Activated B cell treated with CpG ODN at 0.5 μM for 24 hours (primary cell): Measurements from ENCODE around the gene KRTAP4-9. TPM values are rescaled to one million over a fixed set of nuclear protein-coding genes. Genes with fewer than 3 reads are reported as not detected.
"Not testable (repeated sequence)": the region's sequence is repeated elsewhere in the genome, so short reads cannot be mapped to it uniquely, and the experiment has no call there.

Experiments
- ATAC-seq: fragments of 200-7000 bp; cut with Tn5 transposase; one replicate; pipeline ENCODE4 v1.10.0; 2021; ENCODE audit warnings: low read depth, mild to moderate bottlenecking, moderate library complexity
- CTCF ChIA-PET: fragments of 350-600 bp; sonication (Branson Sonifier 250); formaldehyde crosslinking; loops from one replicate; lab custom pipeline; 2021; ENCODE audit warnings: antibody characterized with exemption; lab: Charles Lee
- POLR2A ChIA-PET: fragments of 350-600 bp; sonication (Branson Sonifier 250); formaldehyde crosslinking; loops from one replicate; lab custom pipeline; 2021; ENCODE audit warnings: antibody characterized with exemption; lab: Charles Lee
- DNase-seq: peaks from one replicate; pipeline ENCODE4 v3.0.0; 2022
- H3K27ac Mint-ChIP-seq: one replicate; pipeline ENCODE4 v1.8.0; 2020; ENCODE audit warnings: mixed read lengths
- H3K27me3 Mint-ChIP-seq: one replicate; pipeline ENCODE4 v1.8.0; 2021; ENCODE audit warnings: mixed read lengths
- H3K36me3 Mint-ChIP-seq: one replicate; pipeline ENCODE4 v1.8.0; 2021; ENCODE audit warnings: low read depth, mixed read lengths
- H3K4me1 Mint-ChIP-seq: one replicate; pipeline ENCODE4 v1.8.0; 2021; ENCODE audit warnings: mixed read lengths
- H3K4me3 Mint-ChIP-seq: one replicate; pipeline ENCODE4 v1.8.0; 2020; ENCODE audit warnings: mild to moderate bottlenecking, mixed read lengths
- H3K9me3 Mint-ChIP-seq: one replicate; pipeline ENCODE4 v1.8.0; 2020; ENCODE audit warnings: mixed read lengths
- CTCF ChIP-seq: fragments of 200-600 bp; IDR thresholded peaks from one replicate; pipeline ENCODE4 v1.8.0; 2022; ENCODE audit warnings: antibody characterized with exemption, mild to moderate bottlenecking
- intact Hi-C: fragments of 100-400 bp; cut with micrococcal nuclease; formaldehyde crosslinking; loops from one replicate; pipeline ENCODE4 v1.15.1; 2024
- total RNA-seq: library from RNA; stranded (reverse); gene quantifications from 2 replicates; pipeline ENCODE4 v1.2.3, GENCODE V29; 2022

Gene KRTAP4-9
- total RNA-seq, 1 donor from 2014 or later: not detected

- ChIA-PET CTCF (no interaction called here), POLR2A (no interaction called here)
- H3K9me3 Mint-ChIP-seq: no peaks in the 10 kb centered on the region
- H3K4me1 Mint-ChIP-seq: peaks cover 21% of the 10 kb centered on the region
- H3K4me3 Mint-ChIP-seq: no peak overlapping the region
- DNase-seq (no peak), ATAC-seq (no peak)
- peaks cover 13% of the 10 kb centered on the region for H3K27me3 Mint-ChIP-seq
- no peaks in the 10 kb centered on the region for H3K36me3 Mint-ChIP-seq
- no peak overlapping the region for H3K27ac Mint-ChIP-seq
- intact Hi-C loops: no loop called here
- no peak for TF ChIP-seq CTCF
Observed at GRCh38 chr17:41103896-41104295, 1.3 kb upstream of the KRTAP4-9 start.

GRCh38 chr17:41104386-41105038 is 677 bp upstream of the KRTAP4-9 start:
- not testable (repeated sequence) for H3K4me3 Mint-ChIP-seq

GRCh38 chr17:41107941-41108450 is 2.8 kb downstream of the KRTAP4-9 start:
- POLR2A ChIA-PET: no interaction called here
- Mint-ChIP-seq H3K4me1 (peaks cover 15% of the 10 kb centered on the region), H3K9me3 (peaks cover 4% of the 10 kb centered on the region), H3K27me3 (peaks cover 6% of the 10 kb centered on the region), H3K36me3 (peaks cover 1% of the 10 kb centered on the region), H3K27ac (peak overlapping the region; percentile 46), H3K4me3 (no peak overlapping the region)
- intact Hi-C loops: no loop called here
- ATAC-seq (no peak), DNase-seq (no peak)
- CTCF ChIA-PET: no interaction called here
- TF ChIP-seq CTCF: no peak

More at GRCh38 chr17:41104386-41105038, 677 bp upstream of the KRTAP4-9 start:
- H3K4me1 Mint-ChIP-seq: peaks cover 23% of the 10 kb centered on the region
- H3K36me3 Mint-ChIP-seq, CTCF ChIA-PET, intact Hi-C loops, H3K9me3 Mint-ChIP-seq, H3K27ac Mint-ChIP-seq, POLR2A ChIA-PET, ATAC-seq, DNase-seq: not testable (repeated sequence)
- peaks cover 13% of the 10 kb centered on the region for H3K27me3 Mint-ChIP-seq

- H3K36me3 Mint-ChIP-seq, DNase-seq, H3K9me3 Mint-ChIP-seq, POLR2A ChIA-PET, H3K27me3 Mint-ChIP-seq, ATAC-seq, intact Hi-C loops, CTCF ChIA-PET: not testable (repeated sequence)
- Mint-ChIP-seq H3K4me3 (peak overlapping the region; percentile 21), H3K4me1 (peaks cover 15% of the 10 kb centered on the region), H3K27ac (peak overlapping the region; percentile 48)
Observed at GRCh38 chr17:41108728-41109386, 3.7 kb downstream of the KRTAP4-9 start.

- ChIA-PET CTCF (no interaction called here), POLR2A (no interaction called here)
- Mint-ChIP-seq H3K9me3 (peaks cover 4% of the 10 kb centered on the region), H3K27ac (no peak overlapping the region), H3K4me1 (peaks cover 24% of the 10 kb centered on the region), H3K4me3 (no peak overlapping the region), H3K36me3 (peaks cover 3% of the 10 kb centered on the region), H3K27me3 (peaks cover under 1% of the 10 kb centered on the region)
- ATAC-seq (no peak), DNase-seq (no peak)
- intact Hi-C loops: no loop called here
- no peak for TF ChIP-seq CTCF
Observed at GRCh38 chr17:41111151-41111885, 6.1 kb downstream of the KRTAP4-9 start.

GRCh38 chr17:41116297-41116696 is 11.1 kb downstream of the KRTAP4-9 start:
- ATAC-seq (peak; percentile 57), DNase-seq (no peak)
- Mint-ChIP-seq H3K4me1 (peaks cover 40% of the 10 kb centered on the region), H3K36me3 (peaks cover 3% of the 10 kb centered on the region), H3K27me3 (peaks cover 3% of the 10 kb centered on the region), H3K4me3 (no peak overlapping the region), H3K27ac (peak overlapping the region; percentile 65), H3K9me3 (peaks cover 3% of the 10 kb centered on the region)
- CTCF ChIA-PET: no interaction called here
- intact Hi-C loops: no loop called here
- TF ChIP-seq CTCF: no peak
- POLR2A ChIA-PET: no interaction called here

- DNase-seq, H3K27me3 Mint-ChIP-seq, H3K9me3 Mint-ChIP-seq, ATAC-seq, H3K27ac Mint-ChIP-seq, H3K4me3 Mint-ChIP-seq, intact Hi-C loops, H3K36me3 Mint-ChIP-seq, CTCF ChIA-PET: not testable (repeated sequence)
- POLR2A ChIA-PET: interaction anchor here (0.6 kb wide), 1 partner anchor 17 kb away, joined by 9 read pairs; no protein-coding TSS in a partner anchor
- H3K4me1 Mint-ChIP-seq: peaks cover 43% of the 10 kb centered on the region
Observed at GRCh38 chr17:41117846-41118386, 12.7 kb downstream of the KRTAP4-9 start, which contains the start of gene KRTAP4-11. Gene KRTAP4-11 (minus strand): TSS chr17:41118373. CDS start chr17:41118315, 58 bp downstream.
